T-cell (primary cell): ENCODE measurements around the gene SLC6A13. TPM values are rescaled to one million over a fixed set of nuclear protein-coding genes. Genes with fewer than 3 reads are reported as not detected.

Experiments used
- ATAC-seq, 4 experiments: fragments of 200-7000 bp in 3 of 4; fragments of 150-1000 bp in 1 of 4; cut with Tn5 transposase; replicated peaks in 1 of 4; 1 replicate in 3 of 4; 2 replicates in 1 of 4; pipeline ENCODE4 v1.10.0; 2021; ENCODE audit warnings: moderate library complexity in 3 of 4, mild to moderate bottlenecking in 2 of 4, moderate number of reproducible peaks in 1 of 4
- CTCF ChIA-PET, 2 donors: fragments of 300-600 bp; sonication (Branson Sonifier 250); formaldehyde crosslinking; loops; one replicate each; lab custom pipeline; 2022; ENCODE audit warnings: antibody characterized with exemption in 2 of 2; lab: Charles Lee
- POLR2A ChIA-PET, 2 donors: fragments of 300-600 bp; sonication (Branson Sonifier 250); formaldehyde crosslinking; loops; one replicate each; lab custom pipeline; 2022; ENCODE audit warnings: antibody characterized with exemption in 2 of 2; lab: Charles Lee
- DNase-seq, 35 experiments: peaks; one replicate each; pipeline versions ENCODE4 v3.0.0 to v3.0.0-alpha.2; 2013 to 2023
- H3K27ac ChIP-seq: one replicate; pipeline ENCODE4 v1.5.1; 2013; ENCODE audit warnings: low read length
- H3K27me3 ChIP-seq, 2 experiments: replicated peaks in 1 of 2; 1 replicate in 1 of 2; 2 replicates in 1 of 2; pipeline versions ENCODE4 v1.6.1 to v1.7.0; 2013; ENCODE audit warnings: low read length in 1 of 2, mixed read lengths in 1 of 2; ENCODE audit not compliant: control insufficient read depth in 2 of 2, insufficient read depth in 2 of 2; ENCODE audit errors: extremely low read depth in 1 of 2
- H3K36me3 ChIP-seq, 2 donors: 1 replicate in 1 of 2; 2 replicates in 1 of 2; pipeline versions ENCODE4 v1.6.1 to v1.7.0; 2013; ENCODE audit warnings: low read length in 1 of 2; ENCODE audit not compliant: control insufficient read depth in 2 of 2, insufficient read depth in 1 of 2; ENCODE audit errors: extremely low read depth in 1 of 2
- H3K4me1 ChIP-seq, 2 experiments: 1 replicate in 1 of 2; 2 replicates in 1 of 2; pipeline versions ENCODE4 v1.6.1 to v1.7.0; 2013; ENCODE audit warnings: low read length in 2 of 2, mixed read lengths in 1 of 2; ENCODE audit not compliant: insufficient read depth in 2 of 2, control insufficient read depth in 1 of 2; ENCODE audit errors: extremely low read depth in 1 of 2
- H3K4me3 ChIP-seq, 2 donors: 1 replicate in 1 of 2; 2 replicates in 1 of 2; pipeline versions ENCODE4 v1.5.1 to v1.7.0; 2013; ENCODE audit warnings: mild to moderate bottlenecking in 2 of 2, low read length in 1 of 2, moderate library complexity in 1 of 2; ENCODE audit not compliant: control insufficient read depth in 1 of 2; ENCODE audit errors: extremely low read depth in 1 of 2
- H3K9me3 ChIP-seq: 2 replicates; pipeline ENCODE4 v1.7.0; 2013
- H3K27ac Mint-ChIP-seq, 2 donors: one replicate each; pipeline ENCODE4 v1.8.0; 2020 to 2021; ENCODE audit warnings: mild to moderate bottlenecking in 2 of 2, mixed read lengths in 2 of 2
- H3K27me3 Mint-ChIP-seq, 2 donors: one replicate each; pipeline ENCODE4 v1.8.0; 2021 to 2022; ENCODE audit warnings: mixed read lengths in 2 of 2
- H3K36me3 Mint-ChIP-seq: one replicate; pipeline ENCODE4 v1.8.0; 2021; ENCODE audit warnings: mixed read lengths
- H3K4me1 Mint-ChIP-seq, 3 donors: one replicate each; pipeline ENCODE4 v1.8.0; 2020 to 2022; ENCODE audit warnings: mixed read lengths in 3 of 3, mild to moderate bottlenecking in 1 of 3
- H3K4me3 Mint-ChIP-seq, 3 donors: one replicate each; pipeline ENCODE4 v1.8.0; 2020 to 2022; ENCODE audit warnings: mild to moderate bottlenecking in 3 of 3, mixed read lengths in 3 of 3, moderate library complexity in 3 of 3
- H3K9me3 Mint-ChIP-seq, 3 donors: one replicate each; pipeline ENCODE4 v1.8.0; 2020 to 2022; ENCODE audit warnings: mixed read lengths in 3 of 3
- WGBS: methylation state at CpG from one replicate; pipeline ENCODE4 v1.1.5; 2013; ENCODE audit warnings: missing lambda C conversion rate; ENCODE audit not compliant: insufficient coverage; 5-methylcytosine and 5-hydroxymethylcytosine counted together
- total RNA-seq, 35 experiments: library from RNA in 6 of 35; stranded (reverse) in 6 of 35; fragments of 120-200 nt in 1 of 35; gene quantifications; one replicate each; pipeline versions ENCODE4 v1.2.1 to v1.2.4 and lab custom pipeline; 2013 to 2026

The SLC6A13 gene
- total RNA-seq, 5 donors from 2014 or later (not counting 1 experiment from before 2014, with no cell fraction given) = 0.49 to 1.8 (median 0.86) TPM

DNA sequence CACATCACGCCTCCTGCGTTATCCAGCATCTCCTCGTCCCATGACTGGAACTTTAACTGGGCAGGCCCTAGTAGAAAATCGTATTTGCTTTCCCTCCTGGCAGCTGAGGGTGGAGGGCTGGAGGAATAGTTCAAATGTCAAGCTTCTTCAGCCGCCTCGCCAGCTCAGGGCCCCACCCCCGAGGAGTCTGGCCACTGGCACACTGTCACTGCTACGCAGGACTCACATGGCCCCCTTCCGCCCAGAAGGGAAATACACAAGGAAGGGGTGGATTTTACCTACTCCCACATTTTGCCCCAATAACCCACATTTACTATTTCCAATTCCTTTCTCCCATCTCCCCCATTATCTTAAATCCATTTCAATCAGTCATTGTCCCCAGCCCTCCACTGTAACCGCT lies 8.6 kb downstream of the SLC6A13 start:
- Histone ChIP-seq H3K27ac (no peak overlapping the region), H3K9me3 (no peaks in the 10 kb centered on the region), H3K4me1 (no peaks in the 10 kb centered on the region), H3K4me3 (no peak overlapping the region), H3K36me3 (no peaks in the 10 kb centered on the region), H3K27me3 (peaks cover 2 to 41% of the 10 kb centered on the region in 2 experiments)
- WGBS = 96% methylated on average over 3 of the region's 10 CpGs
- no peaks in the 10 kb centered on the region for H3K9me3 Mint-ChIP-seq
- peaks cover 41 to 52% of the 10 kb centered on the region in 2 donors for H3K27me3 Mint-ChIP-seq
- ATAC-seq (no peak), DNase-seq (no peak)
- POLR2A ChIA-PET = no interaction called here
- CTCF ChIA-PET = no interaction called here
- H3K4me1 Mint-ChIP-seq = no peaks in the 10 kb centered on the region
- H3K36me3 Mint-ChIP-seq = no peaks in the 10 kb centered on the region
- H3K27ac Mint-ChIP-seq = no peak overlapping the region
- H3K4me3 Mint-ChIP-seq = no peak overlapping the region

DNA sequence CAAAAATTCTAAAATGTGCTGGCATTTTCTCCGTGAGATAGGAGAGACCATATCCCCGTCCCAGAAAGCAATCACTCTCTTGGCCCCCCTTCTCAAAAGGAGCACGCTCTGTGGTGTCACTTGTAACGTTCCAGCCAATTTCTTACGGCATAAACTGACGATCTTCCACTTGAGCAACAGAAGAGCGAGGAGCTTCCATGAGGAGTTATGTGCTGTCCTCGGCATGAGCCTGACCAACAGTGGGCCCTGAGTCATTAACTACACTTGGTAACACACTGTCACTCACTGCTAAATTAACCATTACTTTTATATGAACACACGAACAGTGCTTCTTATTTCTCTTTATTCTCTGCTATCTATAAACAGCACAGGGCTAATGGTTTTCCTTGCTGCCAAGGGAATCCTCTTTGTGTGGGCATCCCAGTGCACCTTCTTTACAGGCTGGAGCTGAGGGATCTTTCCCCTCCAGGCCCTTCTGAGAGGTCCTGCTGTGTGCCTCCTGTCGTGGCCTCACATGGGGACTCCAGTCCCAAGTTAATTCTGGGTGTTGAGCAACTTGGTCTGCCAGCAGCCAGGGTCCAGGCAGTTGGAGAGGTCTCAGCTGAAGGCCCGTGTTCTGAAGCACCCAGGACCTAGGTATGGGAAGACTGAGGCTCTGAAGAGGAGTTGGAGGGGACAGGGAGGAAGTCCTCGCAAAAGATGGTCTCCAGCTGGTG lies 9.4 kb downstream of the SLC6A13 start:
- Mint-ChIP-seq H3K27me3 (peaks cover 37 to 50% of the 10 kb centered on the region in 2 donors), H3K4me1 (no peaks in the 10 kb centered on the region)
- POLR2A ChIA-PET = no interaction called here

DNA sequence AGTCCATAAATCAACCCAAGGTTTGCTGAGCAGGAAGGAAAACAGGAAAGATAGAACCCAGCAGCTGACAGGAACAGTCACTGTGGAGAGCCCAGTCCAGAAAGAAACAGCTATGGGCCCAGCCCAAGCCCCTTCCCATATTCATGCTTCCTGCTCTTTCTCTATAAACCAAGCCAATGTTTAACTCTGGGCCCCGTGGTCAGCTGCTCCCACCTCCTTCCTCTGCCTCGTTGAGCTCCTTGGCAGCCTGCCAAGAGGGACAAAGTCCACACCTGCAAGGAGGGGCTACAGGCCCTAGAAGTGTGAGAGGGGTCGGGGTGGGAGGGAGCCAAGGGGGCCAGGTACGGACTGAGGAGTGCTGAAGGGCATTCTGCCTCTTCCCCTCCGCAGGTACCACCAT lies 10.0 kb downstream of the SLC6A13 start:
- CTCF ChIA-PET = no interaction called here

More for the DNA sequence above, 9.4 kb downstream of the SLC6A13 start:
- Mint-ChIP-seq H3K27ac (no peak overlapping the region), H3K4me3 (no peak overlapping the region), H3K9me3 (no peaks in the 10 kb centered on the region), H3K36me3 (no peaks in the 10 kb centered on the region)
- peaks cover 0 to 39% of the 10 kb centered on the region in 2 experiments for H3K27me3 ChIP-seq
- no peak for ATAC-seq
- no peak overlapping the region for H3K27ac ChIP-seq
- H3K4me1 ChIP-seq = no peaks in the 10 kb centered on the region
- no peaks in the 10 kb centered on the region for H3K36me3 ChIP-seq
- H3K4me3 ChIP-seq = no peak overlapping the region
- no peak for DNase-seq
- CTCF ChIA-PET = no interaction called here
- 90% methylated on average over 12 of the region's 12 CpGs for WGBS
- H3K9me3 ChIP-seq = no peaks in the 10 kb centered on the region

DNA sequence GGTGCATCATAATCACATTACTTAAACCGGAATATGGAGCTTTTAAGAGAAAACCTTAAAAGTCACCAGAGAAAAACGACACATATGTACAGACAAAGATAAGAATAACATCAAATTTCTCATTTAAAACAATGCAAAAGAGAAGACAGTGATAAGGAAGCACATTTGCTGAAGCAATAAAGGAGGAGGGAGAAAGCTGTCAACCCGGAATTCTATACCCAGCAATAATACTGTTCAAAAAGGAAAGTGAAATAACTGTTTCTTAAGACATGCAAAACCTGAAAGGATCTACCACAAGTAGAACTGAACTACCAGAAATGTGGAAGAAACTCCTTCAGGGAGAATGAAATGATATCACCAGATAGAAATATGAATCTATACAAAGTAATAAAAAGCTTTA lies 15.4 kb downstream of the SLC6A13 start:
- no peak for ATAC-seq
- Mint-ChIP-seq H3K4me1 (no peaks in the 10 kb centered on the region), H3K9me3 (peaks cover 3 to 19% (median 14%) of the 10 kb centered on the region in 3 donors), H3K27ac (no peak overlapping the region), H3K4me3 (no peak overlapping the region), H3K27me3 (peaks cover 14 to 21% of the 10 kb centered on the region in 2 donors), H3K36me3 (no peaks in the 10 kb centered on the region)
- ChIA-PET POLR2A (no interaction called here), CTCF (interaction anchor here in 1 of 2 donors (0.7 kb wide), 1 partner anchor 75 kb away, joined by 3 read pairs; no protein-coding TSS in a partner anchor)
- DNase-seq = no peak
- WGBS = no CpG with 5 or more reads among the region's 3 CpGs
- Histone ChIP-seq H3K36me3 (no peaks in the 10 kb centered on the region), H3K4me1 (no peaks in the 10 kb centered on the region), H3K27me3 (peaks cover 0 to 13% of the 10 kb centered on the region in 2 experiments), H3K9me3 (no peaks in the 10 kb centered on the region), H3K4me3 (no peak overlapping the region), H3K27ac (no peak overlapping the region)

More for the DNA sequence above, 10.0 kb downstream of the SLC6A13 start:
- ATAC-seq (no peak), DNase-seq (no peak)
- POLR2A ChIA-PET = no interaction called here
- H3K27me3 Mint-ChIP-seq = peaks cover 36 to 46% of the 10 kb centered on the region in 2 donors
- H3K9me3 ChIP-seq = no peaks in the 10 kb centered on the region
- H3K4me3 ChIP-seq = no peak overlapping the region
- no peak overlapping the region for H3K4me3 Mint-ChIP-seq
- no peaks in the 10 kb centered on the region for H3K4me1 Mint-ChIP-seq
- H3K27ac Mint-ChIP-seq = no peak overlapping the region
- no CpG with 5 or more reads among the region's 5 CpGs for WGBS
- no peaks in the 10 kb centered on the region for H3K36me3 Mint-ChIP-seq
- H3K27me3 ChIP-seq = peaks cover 0 to 33% of the 10 kb centered on the region in 2 experiments
- no peak overlapping the region for H3K27ac ChIP-seq
- H3K9me3 Mint-ChIP-seq = peaks cover 0 to 6% (median 4%) of the 10 kb centered on the region in 3 donors
- no peaks in the 10 kb centered on the region for H3K36me3 ChIP-seq
- H3K4me1 ChIP-seq = no peaks in the 10 kb centered on the region

DNA sequence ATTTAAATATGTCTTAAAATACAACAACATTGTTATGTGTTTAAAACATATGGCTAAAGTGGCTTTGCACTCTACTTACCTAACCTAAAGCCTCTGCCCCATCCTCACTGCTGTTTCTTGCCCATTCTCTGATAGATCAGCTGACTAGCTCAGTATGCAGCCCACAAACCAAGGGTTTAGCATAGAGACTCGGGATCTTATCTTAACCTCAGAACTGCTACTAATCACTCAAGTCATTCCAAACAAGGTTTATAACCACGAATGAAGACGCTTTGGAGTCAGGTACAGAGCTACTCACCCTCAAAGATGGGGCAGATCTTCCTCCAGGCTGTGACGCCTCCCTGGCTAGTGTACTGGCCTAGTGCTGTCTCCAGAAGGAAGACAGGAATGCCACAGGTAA lies 19.3 kb downstream of the SLC6A13 start:
- no peak overlapping the region for H3K27ac Mint-ChIP-seq
- peaks cover 0 to 15% of the 10 kb centered on the region in 2 experiments for H3K27me3 ChIP-seq
- POLR2A ChIA-PET = no interaction called here
- CTCF ChIA-PET = no interaction called here
- no peaks in the 10 kb centered on the region for H3K4me1 Mint-ChIP-seq
- H3K27ac ChIP-seq = no peak overlapping the region
- H3K4me3 Mint-ChIP-seq = no peak overlapping the region
- no peak overlapping the region for H3K4me3 ChIP-seq
- WGBS = 43% methylated on average over 2 of the region's 4 CpGs
- H3K9me3 Mint-ChIP-seq = peaks cover 3 to 19% (median 14%) of the 10 kb centered on the region in 3 donors
- no peaks in the 10 kb centered on the region for H3K36me3 Mint-ChIP-seq
- H3K9me3 ChIP-seq = no peaks in the 10 kb centered on the region
- H3K4me1 ChIP-seq = no peaks in the 10 kb centered on the region
- no peaks in the 10 kb centered on the region for H3K36me3 ChIP-seq
- ATAC-seq (no peak), DNase-seq (no peak)
- H3K27me3 Mint-ChIP-seq = peaks cover 26 to 31% of the 10 kb centered on the region in 2 donors

DNA sequence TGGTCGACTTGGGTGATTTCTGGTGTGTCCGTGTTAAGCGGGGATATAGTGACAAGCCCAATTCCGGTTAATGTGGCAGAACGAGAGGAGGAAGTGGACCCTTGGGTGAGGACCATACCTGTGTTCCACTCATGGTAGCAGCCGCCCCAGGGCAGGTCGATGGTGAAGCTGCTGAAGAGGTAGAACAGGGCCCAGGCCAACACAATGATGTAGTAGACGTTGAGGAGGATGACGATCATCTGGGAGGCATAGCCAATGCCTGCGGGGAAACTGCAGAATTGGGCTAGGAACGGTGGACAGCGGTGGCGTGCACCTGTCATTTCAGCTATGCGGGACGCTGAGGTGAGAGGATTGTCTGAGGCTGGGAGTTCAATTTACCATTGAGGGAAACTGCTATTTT lies 20.1 kb downstream of the SLC6A13 start:
- H3K4me1 Mint-ChIP-seq = no peaks in the 10 kb centered on the region
- no peak overlapping the region for H3K27ac Mint-ChIP-seq
- no peak overlapping the region for H3K27ac ChIP-seq
- H3K27me3 ChIP-seq = peaks cover 0 to 18% of the 10 kb centered on the region in 2 experiments
- DNase-seq = no peak
- no peak overlapping the region for H3K4me3 ChIP-seq
- H3K36me3 Mint-ChIP-seq = no peaks in the 10 kb centered on the region
- CTCF ChIA-PET = no interaction called here
- POLR2A ChIA-PET = no interaction called here
- H3K36me3 ChIP-seq = no peaks in the 10 kb centered on the region
- H3K9me3 Mint-ChIP-seq = peaks cover 3 to 12% (median 10%) of the 10 kb centered on the region in 3 donors
- no peaks in the 10 kb centered on the region for H3K9me3 ChIP-seq
- 86% methylated on average over 10 of the region's 15 CpGs for WGBS
- peaks cover 26 to 33% of the 10 kb centered on the region in 2 donors for H3K27me3 Mint-ChIP-seq
- H3K4me3 Mint-ChIP-seq = no peak overlapping the region
- ATAC-seq = no peak
- H3K4me1 ChIP-seq = no peaks in the 10 kb centered on the region
